SU-DHL-6 (cell line): ENCODE measurements around the gene EXOC6B.

ENCODE experiments used
- H2AFZ ChIP-seq: fragments of 200-600 bp; sonication (generic); 2 replicates; pipeline ENCODE4 v1.6.1; 2014; ENCODE audit warnings: low read depth, mild to moderate bottlenecking, moderate library complexity, mixed read lengths, antibody characterized with exemption, low read length; ENCODE audit not compliant: severe bottlenecking
- H3F3A ChIP-seq: fragments of 200-600 bp; shearing (Covaris generic); 2 replicates; pipeline ENCODE4 v1.6.0; 2016; ENCODE audit warnings: antibody characterized with exemption, mild to moderate bottlenecking; ENCODE audit not compliant: insufficient read depth
- H3K27ac ChIP-seq: fragments of 200-600 bp; sonication (generic); 2 replicates; pipeline ENCODE4 v1.5.1; 2016; ENCODE audit warnings: low read depth, mild to moderate bottlenecking, low read length, moderate library complexity, mixed read lengths
- H3K27me3 ChIP-seq: fragments of 200-600 bp; sonication (generic), shearing (Covaris generic); 2 replicates; pipeline ENCODE4 v1.6.0; 2014; ENCODE audit warnings: mild to moderate bottlenecking, low read length
- H3K36me3 ChIP-seq: fragments of 200-600 bp; sonication (generic); 2 replicates; pipeline ENCODE4 v1.6.1; 2014; ENCODE audit warnings: mild to moderate bottlenecking, low read length, mixed read lengths
- H3K4me2 ChIP-seq: fragments of 300-600, 200-600 bp; shearing (Covaris generic), sonication (generic); 2 replicates; pipeline ENCODE4 v1.6.0; 2014; ENCODE audit warnings: low read length, low read depth, mild to moderate bottlenecking; ENCODE audit not compliant: poor library complexity, severe bottlenecking
- H3K4me3 ChIP-seq: fragments of 200-600 bp; sonication (generic); 2 replicates; pipeline ENCODE4 v1.5.1; 2014; ENCODE audit warnings: antibody characterized with exemption, low read length, mild to moderate bottlenecking, mixed read lengths; ENCODE audit not compliant: insufficient read depth, poor library complexity, severe bottlenecking
- H3K79me2 ChIP-seq: fragments of 200-600 bp; sonication (generic); 2 replicates; pipeline ENCODE4 v1.6.1; 2014; ENCODE audit warnings: mild to moderate bottlenecking, low read length, moderate library complexity; ENCODE audit not compliant: insufficient read depth
- H3K9ac ChIP-seq: fragments of 200-600 bp; sonication (generic); 2 replicates; pipeline ENCODE4 v1.7.0; 2014; ENCODE audit warnings: mild to moderate bottlenecking, low read length
- H3K9me2 ChIP-seq: fragments of 200-600 bp; sonication (generic); replicated peaks from 2 replicates; pipeline ENCODE4 v1.6.1; 2014; ENCODE audit warnings: low read length; ENCODE audit not compliant: insufficient read depth
- H3K9me3 ChIP-seq: fragments of 200-600 bp; sonication (generic); 2 replicates; pipeline ENCODE4 v1.6.1; 2014; ENCODE audit warnings: low read length, mixed read lengths; ENCODE audit not compliant: insufficient read depth
- H4K20me1 ChIP-seq: fragments of 200-600 bp; sonication (generic); 2 replicates; pipeline ENCODE4 v1.6.1; 2014; ENCODE audit warnings: low read depth, mild to moderate bottlenecking, antibody characterized with exemption, low read length, moderate library complexity, mixed read lengths
- CTCF ChIP-seq: fragments of 200-600 bp; sonication (generic); IDR thresholded peaks from one replicate; pipeline ENCODE4 v1.5.1; 2017; ENCODE audit warnings: antibody characterized with exemption, mild to moderate bottlenecking, low read length, moderate library complexity; ENCODE audit not compliant: insufficient read depth, poor library complexity, severe bottlenecking
- EZH2phosphoT487 ChIP-seq: fragments of 200-600 bp; sonication (generic), shearing (Covaris generic); conservative IDR thresholded peaks from 2 replicates; pipeline ENCODE4 v1.6.1; 2018; ENCODE audit warnings: mild to moderate bottlenecking, antibody characterized with exemption, low read length, moderate library complexity, mixed read lengths

The EXOC6B gene

GRCh38 chr2:72191441-72191840 is 634.4 kb downstream of the EXOC6B start:
- Histone ChIP-seq H3K9me3 (peaks cover 3% of the 10 kb centered on the region; the same call in 1 of the 2 replicates), H3K36me3 (no peaks in the 10 kb centered on the region), H3K27me3 (no peaks in the 10 kb centered on the region), H4K20me1 (no peaks in the 10 kb centered on the region), H3K4me2 (no peak overlapping the region), H3K79me2 (no peaks in the 10 kb centered on the region), H2AFZ (no peak overlapping the region), H3K9ac (no peak overlapping the region), H3K4me3 (no peak overlapping the region), H3K27ac (no peak overlapping the region), H3F3A (no peaks in the 10 kb centered on the region), H3K9me2 (no peaks in the 10 kb centered on the region)
- TF ChIP-seq CTCF (no peak), EZH2phosphoT487 (no peak)

GRCh38 chr2:72185206-72185605 is 640.6 kb downstream of the EXOC6B start:
- Histone ChIP-seq H4K20me1 (no peaks in the 10 kb centered on the region), H3K9me2 (no peaks in the 10 kb centered on the region)
- no peak for TF ChIP-seq EZH2phosphoT487
- no peak for TF ChIP-seq CTCF

GRCh38 chr2:72183466-72183865 is 642.4 kb downstream of the EXOC6B start:
- Histone ChIP-seq H3K4me3 (no peak overlapping the region), H3F3A (no peaks in the 10 kb centered on the region), H3K9me3 (peaks cover 3% of the 10 kb centered on the region; the same call in 1 of the 2 replicates), H4K20me1 (no peaks in the 10 kb centered on the region), H3K79me2 (no peaks in the 10 kb centered on the region), H3K9me2 (no peaks in the 10 kb centered on the region), H3K27me3 (no peaks in the 10 kb centered on the region), H3K36me3 (no peaks in the 10 kb centered on the region), H3K9ac (no peak overlapping the region), H3K4me2 (no peak overlapping the region), H3K27ac (no peak overlapping the region), H2AFZ (no peak overlapping the region)
- no peak for TF ChIP-seq CTCF
- TF ChIP-seq EZH2phosphoT487, result no peak

More at GRCh38 chr2:72185206-72185605, 640.6 kb downstream of the EXOC6B start:
- Histone ChIP-seq H3K79me2 (no peaks in the 10 kb centered on the region), H3F3A (no peaks in the 10 kb centered on the region), H3K27ac (no peak overlapping the region), H3K9ac (no peak overlapping the region), H3K9me3 (peaks cover 3% of the 10 kb centered on the region; the same call in 1 of the 2 replicates), H3K4me2 (no peak overlapping the region), H3K36me3 (no peaks in the 10 kb centered on the region), H3K4me3 (no peak overlapping the region), H2AFZ (no peak overlapping the region), H3K27me3 (no peaks in the 10 kb centered on the region)
